ENCODE results near the gene DCLK2. TPM values are rescaled to one million over a fixed set of nuclear protein-coding genes. Genes with fewer than 3 reads are reported as not detected.

DCLK2 gene
- total RNA-seq, 2 donors from 2014 or later = 10.1 to 12.1 TPM

GRCh38 chr4:150219841-150220240 lies 141.6 kb downstream of the DCLK2 start:
- H3K4me1 ChIP-seq = no peaks in the 10 kb centered on the region
- no peak overlapping the region for H3K4me3 ChIP-seq
- TF ChIP-seq, protein P1, sequence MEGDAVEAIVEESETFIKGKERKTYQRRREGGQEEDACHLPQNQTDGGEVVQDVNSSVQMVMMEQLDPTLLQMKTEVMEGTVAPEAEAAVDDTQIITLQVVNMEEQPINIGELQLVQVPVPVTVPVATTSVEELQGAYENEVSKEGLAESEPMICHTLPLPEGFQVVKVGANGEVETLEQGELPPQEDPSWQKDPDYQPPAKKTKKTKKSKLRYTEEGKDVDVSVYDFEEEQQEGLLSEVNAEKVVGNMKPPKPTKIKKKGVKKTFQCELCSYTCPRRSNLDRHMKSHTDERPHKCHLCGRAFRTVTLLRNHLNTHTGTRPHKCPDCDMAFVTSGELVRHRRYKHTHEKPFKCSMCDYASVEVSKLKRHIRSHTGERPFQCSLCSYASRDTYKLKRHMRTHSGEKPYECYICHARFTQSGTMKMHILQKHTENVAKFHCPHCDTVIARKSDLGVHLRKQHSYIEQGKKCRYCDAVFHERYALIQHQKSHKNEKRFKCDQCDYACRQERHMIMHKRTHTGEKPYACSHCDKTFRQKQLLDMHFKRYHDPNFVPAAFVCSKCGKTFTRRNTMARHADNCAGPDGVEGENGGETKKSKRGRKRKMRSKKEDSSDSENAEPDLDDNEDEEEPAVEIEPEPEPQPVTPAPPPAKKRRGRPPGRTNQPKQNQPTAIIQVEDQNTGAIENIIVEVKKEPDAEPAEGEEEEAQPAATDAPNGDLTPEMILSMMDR (IDR thresholded peaks at IDR 0.05) = no peak
- H3K36me3 ChIP-seq = no peaks in the 10 kb centered on the region
- H3K27me3 ChIP-seq = no peaks in the 10 kb centered on the region
- H3K27ac ChIP-seq = no peak overlapping the region
- no peak for DNase-seq (ENCODE audit: low spot score)
- H3K9me3 ChIP-seq = no peaks in the 10 kb centered on the region

- peaks cover 0 to 8% of the 10 kb centered on the region in 2 donors for H3K4me1 ChIP-seq
- TF ChIP-seq, protein P1 (IDR thresholded peaks at IDR 0.05) = no peak
- no peak overlapping the region for H3K4me3 ChIP-seq
- H3K27ac ChIP-seq = no peak overlapping the region
- no peaks in the 10 kb centered on the region for H3K27me3 ChIP-seq
- no peak for DNase-seq (ENCODE audit: low spot score)
- no peaks in the 10 kb centered on the region for H3K36me3 ChIP-seq
- H3K9me3 ChIP-seq = no peaks in the 10 kb centered on the region
Measured at GRCh38 chr4:150224896-150225591, 146.8 kb downstream of the DCLK2 start.

- Histone ChIP-seq H3K27ac (no peak overlapping the region), H3K4me3 (no peak overlapping the region), H3K4me1 (peaks cover 0 to 19% of the 10 kb centered on the region in 2 donors), H3K27me3 (no peaks in the 10 kb centered on the region), H3K9me3 (no peaks in the 10 kb centered on the region), H3K36me3 (peaks cover 4% of the 10 kb centered on the region)
- DNase-seq (ENCODE audit: low spot score) = no peak
- TF ChIP-seq, protein P1 (IDR thresholded peaks at IDR 0.05) = no peak
Measured at GRCh38 chr4:150229520-150229919, 151.3 kb downstream of the DCLK2 start.

DNA sequence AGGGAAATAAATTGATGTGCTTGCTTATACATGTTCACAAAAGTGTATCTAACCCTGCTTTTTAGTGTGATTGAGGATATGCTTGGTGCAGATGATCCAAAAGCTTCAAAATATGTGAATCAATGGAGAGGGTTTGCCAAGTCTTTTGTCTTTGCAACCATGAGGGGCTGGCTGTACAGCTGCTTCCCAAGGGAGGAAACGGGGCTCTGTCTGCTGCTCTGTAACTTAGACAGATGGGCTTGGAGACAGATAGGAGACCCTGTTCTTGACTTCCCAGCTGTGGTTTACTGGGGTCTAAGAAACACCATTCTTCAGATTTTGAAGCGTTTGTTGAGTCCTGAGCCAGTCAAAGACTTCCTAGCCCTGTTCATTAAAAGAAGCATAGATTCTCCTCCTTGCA lies 152.3 kb downstream of the DCLK2 start:
- Histone ChIP-seq H3K9me3 (no peaks in the 10 kb centered on the region), H3K4me3 (no peak overlapping the region), H3K27ac (no peak overlapping the region), H3K4me1 (peaks cover 0 to 21% of the 10 kb centered on the region in 2 donors), H3K36me3 (peaks cover 4% of the 10 kb centered on the region), H3K27me3 (no peaks in the 10 kb centered on the region)
- DNase-seq (ENCODE audit: low spot score) = no peak
- TF ChIP-seq, protein P1 (IDR thresholded peaks at IDR 0.05) = no peak

DNA sequence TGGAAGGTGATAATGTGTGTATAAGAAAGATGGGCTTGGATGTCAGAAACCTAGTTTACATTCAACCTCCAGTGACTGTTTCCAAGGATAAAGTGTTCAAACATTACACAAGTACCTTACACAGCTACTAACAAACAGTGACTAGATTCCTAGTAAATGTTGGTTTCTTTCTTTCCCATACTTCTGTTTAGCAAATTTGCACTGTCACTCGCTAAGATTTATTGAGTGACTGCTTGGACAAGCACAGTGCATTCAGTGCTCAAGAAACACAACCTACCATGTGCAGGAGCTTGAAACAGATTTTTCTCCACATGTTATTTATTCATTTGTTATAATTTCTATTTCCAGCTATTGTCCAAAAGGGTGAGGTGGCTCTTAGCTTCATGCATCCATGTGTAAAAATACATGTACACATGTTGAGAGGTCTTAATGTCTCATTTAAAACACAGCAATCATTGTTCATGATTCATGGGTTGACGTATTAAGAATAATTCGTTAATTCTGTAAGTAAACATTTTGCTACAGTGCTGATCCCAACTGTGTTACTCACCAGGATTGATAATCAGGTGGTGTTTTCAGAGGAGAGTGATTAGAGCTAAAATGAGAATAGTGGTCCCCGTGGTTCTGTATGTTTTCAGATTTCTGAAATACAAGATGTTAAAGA lies 153.0 kb downstream of the DCLK2 start:
- TF ChIP-seq, protein P1 (IDR thresholded peaks at IDR 0.05) = no peak
- H3K27me3 ChIP-seq = no peaks in the 10 kb centered on the region
- H3K9me3 ChIP-seq = no peaks in the 10 kb centered on the region
- H3K27ac ChIP-seq = no peak overlapping the region
- DNase-seq (ENCODE audit: low spot score) = no peak
- no peak overlapping the region for H3K4me3 ChIP-seq
- H3K4me1 ChIP-seq = peaks cover 0 to 28% of the 10 kb centered on the region in 2 donors
- peaks cover 4% of the 10 kb centered on the region for H3K36me3 ChIP-seq
